GM19395 (cell line): ENCODE measurements around the gene SLC6A17.

ENCODE experiments used
- ATAC-seq: cut with Tn5 transposase; IDR thresholded peaks from one replicate; pipeline ENCODE4 v1.9.1; 2021; ENCODE audit warnings: mild to moderate bottlenecking, moderate library complexity; ENCODE audit not compliant: unreplicated experiment

The SLC6A17 gene

GRCh38 chr1:110201157-110201825 is 51.0 kb downstream of the SLC6A17 start:
- ATAC-seq = no peak

DNA sequence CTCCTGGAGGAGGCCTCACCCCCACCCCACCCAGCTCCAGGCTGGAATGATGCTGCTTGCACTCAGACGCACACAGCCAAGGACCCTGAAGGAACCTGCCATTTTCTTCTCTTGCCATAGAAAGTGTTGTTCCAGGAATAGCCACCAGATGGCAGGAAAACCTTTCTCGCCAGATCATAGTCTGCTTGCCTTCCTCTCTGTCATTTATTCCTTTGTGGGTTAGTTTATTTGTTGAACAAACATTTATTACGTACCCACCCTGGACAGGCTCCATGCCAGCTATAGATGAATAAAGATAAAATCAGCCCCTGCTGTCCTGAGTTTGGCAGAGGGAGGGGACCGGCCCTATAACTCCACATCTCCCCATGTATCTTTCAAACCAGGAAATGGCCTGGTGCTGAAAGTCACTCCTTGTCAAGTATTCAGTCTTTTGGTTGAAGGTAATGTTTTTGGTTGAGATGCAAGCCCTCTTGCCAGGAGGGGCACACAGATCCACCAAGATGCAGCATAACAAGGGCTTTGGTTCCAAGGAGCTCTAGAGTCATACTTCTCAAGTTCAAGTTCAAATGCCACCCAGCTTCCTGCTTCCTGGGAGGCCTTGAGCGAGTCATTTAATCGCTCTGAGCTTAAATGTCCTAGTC is 52.8 kb downstream of the SLC6A17 start:
- ATAC-seq = no peak

GRCh38 chr1:110205156-110205555 is 54.9 kb downstream of the SLC6A17 start:
- ATAC-seq = no peak

- no peak for ATAC-seq
Observed at GRCh38 chr1:110205591-110206155, 55.4 kb downstream of the SLC6A17 start.

GRCh38 chr1:110206261-110206920 is 56.1 kb downstream of the SLC6A17 start:
- no peak for ATAC-seq

DNA sequence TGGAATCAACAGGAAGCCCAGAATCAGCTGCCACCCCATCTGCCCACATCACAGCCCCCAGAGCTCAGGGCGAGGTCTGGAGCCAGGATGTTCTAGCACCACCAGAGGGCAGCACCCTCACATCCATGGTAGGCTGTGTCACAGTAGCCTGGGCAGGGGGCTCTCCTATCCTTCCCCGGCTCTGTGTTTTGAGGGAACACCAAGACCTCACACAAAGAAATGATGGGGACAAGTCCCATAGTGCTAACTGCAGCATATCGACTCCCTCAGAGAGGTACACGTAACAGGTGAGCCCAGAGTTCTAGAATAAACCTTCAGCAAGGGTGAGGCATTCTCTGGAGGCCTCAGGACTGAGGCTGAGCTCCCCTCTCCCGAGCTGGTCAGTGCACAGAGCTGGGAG is 57.5 kb downstream of the SLC6A17 start:
- ATAC-seq = no peak

- ATAC-seq = no peak
Observed at GRCh38 chr1:110208916-110209645, 58.8 kb downstream of the SLC6A17 start.

DNA sequence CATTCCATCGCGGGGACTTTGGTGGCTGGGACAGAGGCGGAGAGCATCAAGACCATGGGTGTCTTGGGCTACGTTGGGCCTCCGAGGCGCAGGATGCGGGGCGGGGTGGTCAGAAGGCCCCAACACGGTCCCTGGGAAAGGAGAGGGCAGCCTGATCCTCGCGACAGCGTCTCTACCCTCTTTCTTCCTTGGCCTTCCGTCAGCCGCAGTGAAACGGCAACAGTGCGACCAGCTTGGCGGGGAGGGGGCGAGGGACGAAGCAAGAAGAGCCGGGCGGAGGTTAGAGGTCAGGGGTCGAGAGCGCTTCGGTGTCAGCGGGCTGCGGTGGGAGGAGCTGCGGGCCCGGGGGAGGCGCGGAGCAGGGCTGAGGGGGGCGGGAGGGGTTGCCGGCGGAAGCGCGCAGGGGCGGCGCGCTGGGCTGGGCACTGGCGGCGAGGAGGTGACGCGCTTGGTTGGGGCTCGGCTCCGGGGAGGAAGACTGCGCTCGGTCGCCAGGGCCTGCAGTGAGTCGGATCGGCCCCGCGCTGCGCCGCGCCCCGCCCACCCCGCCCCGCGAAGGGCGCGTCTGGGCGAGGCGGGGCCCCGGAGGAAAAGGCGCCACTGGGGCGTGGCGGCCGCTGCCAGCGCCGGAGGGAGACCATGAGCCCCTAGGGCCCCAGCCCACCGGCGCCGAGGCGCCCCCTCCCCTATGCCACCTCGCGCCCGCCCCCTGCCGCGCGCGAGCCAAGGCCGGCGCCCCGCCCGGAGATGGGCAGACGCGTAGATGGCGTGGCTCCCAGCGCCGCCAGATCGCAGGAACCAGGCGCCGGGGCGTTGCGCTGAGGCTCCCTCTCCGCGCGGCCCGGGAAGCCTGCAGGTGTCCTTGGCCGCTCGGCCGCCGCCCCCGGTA is 59.7 kb downstream of the SLC6A17 start, which contains the start of gene KCNC4:
KCNC4 (plus strand) TSS at position 600 of the 889 bp plus-strand sequence. CDS start 1,186 bp downstream, outside the sequence.
- ATAC-seq = peak; percentile 84

DNA sequence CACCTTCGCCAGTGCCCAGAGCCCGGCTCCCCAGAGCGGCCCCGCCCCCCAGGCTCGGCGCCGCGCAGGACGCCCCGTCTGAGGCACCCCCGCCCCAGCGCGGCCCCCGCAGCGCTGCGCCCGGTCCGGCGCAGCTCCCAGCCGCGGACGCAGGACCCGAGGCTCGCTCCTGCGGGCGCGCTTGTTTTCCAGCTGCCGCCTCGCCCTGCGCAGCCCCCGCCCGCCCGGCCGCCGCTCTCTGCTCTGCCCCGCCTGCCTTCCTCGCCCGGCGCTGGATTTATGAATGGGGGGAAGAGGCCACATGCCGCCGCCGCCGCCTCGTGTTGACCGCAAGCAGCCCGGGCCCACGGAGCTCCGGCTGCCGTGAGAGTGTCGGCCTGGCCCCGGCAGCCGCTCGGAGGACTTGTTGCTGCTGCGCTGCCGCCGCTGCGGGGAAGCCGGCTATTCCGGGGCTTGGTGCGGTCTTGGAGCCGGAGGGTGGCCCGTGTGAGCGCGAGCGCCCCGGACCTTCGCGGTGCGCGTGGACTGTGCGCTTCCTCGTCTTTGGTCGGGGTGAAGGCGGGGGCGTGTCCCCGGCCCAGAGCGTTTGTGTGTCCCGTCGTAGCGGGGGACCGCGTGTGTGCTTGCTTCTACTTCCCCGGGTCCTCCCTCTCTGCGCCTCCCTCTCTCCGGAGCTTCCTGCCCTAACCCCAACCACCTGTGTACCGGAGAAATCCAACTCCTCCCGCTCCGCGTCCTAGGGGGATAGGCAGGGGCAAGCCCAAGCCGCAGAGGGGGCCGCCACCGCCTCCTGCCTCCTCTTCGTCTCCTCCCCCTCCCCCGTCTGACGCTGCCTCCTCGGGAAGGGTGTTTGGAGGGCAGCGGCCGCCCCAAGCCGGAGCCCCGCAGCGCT is 60.6 kb downstream of the SLC6A17 start:
- peak; percentile 5 for ATAC-seq

GRCh38 chr1:110211496-110212168 is 61.3 kb downstream of the SLC6A17 start:
- ATAC-seq = no peak

DNA sequence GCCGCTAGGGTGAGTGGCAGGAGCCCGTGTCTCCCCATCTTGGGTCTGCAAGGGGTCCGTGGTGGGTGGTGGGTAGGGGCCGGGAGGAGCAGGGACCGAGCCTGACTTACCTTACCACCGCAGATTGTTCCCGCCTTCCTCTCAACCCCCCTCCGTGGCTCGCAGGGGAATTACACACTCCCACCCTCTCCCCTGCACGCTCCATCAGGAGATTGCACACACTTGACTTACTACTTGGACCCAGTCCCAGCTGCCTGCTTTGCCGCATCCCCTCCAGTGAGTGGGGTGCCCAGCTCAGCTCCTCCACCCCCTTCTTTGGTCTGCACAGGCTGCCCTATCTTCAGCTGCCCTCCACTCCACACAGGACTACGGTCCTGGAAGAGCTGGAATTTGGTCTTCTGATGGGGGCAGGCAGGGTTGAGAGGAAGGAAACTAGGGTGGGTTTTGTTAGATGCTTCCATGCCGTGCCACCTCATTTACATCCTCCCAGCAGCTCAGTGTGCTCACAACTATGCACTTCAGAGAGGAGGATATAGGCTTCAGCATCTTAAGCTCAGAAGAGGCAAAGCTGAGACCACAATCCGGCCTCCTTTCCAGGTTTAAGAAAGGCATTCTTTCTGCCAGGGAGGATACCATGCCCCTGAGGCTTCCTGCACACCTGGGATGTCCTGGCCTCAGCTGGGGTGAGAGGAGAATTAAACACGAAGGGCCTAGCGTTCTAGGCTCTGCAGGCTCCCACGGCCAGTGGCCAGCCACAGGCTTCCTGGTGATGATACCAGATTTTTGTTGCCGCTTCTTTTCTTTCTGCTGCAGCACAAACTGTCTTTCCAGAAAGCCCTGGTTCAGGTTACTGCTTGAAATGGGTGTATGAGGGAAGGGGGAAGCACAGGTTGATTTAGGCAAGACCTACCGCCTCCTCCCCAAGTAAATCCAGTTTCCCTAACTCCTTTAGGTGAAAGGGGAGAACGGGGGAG is 62.2 kb downstream of the SLC6A17 start:
- ATAC-seq = no peak

DNA sequence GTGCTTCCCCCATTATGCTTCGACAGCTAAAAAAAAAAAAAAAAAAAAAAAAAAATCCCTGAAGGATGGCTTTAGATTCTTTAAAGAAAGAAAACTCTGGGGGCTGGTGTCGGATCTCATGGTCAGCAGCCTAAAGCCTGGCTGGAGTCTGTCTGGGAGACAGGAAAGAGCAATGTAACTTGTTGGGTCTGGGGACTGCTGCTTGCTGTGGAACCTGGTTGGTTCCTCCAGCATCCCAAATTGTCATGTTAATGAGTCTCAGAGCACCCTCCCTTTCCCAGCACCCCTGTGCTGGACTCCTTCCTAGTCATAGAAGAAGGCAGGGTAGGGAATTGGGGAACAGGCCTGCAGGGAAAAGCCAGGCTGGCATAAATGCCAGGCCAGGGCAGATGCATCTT is 62.8 kb downstream of the SLC6A17 start:
- no peak for ATAC-seq

GRCh38 chr1:110214454-110215404 is 64.4 kb downstream of the SLC6A17 start:
- no peak for ATAC-seq

- ATAC-seq = no peak
Observed at GRCh38 chr1:110215621-110216515, 65.6 kb downstream of the SLC6A17 start.

- ATAC-seq = no peak
Observed at GRCh38 chr1:110216844-110217444, 66.7 kb downstream of the SLC6A17 start.
